Astrocyte (in vitro differentiated cells and primary cell): Measurements from ENCODE around the gene AKAP13.
"Not testable (repeated sequence)": the region's sequence is repeated elsewhere in the genome, so short reads cannot be mapped to it uniquely, and the experiment has no call there.

Source experiments
- CTCF ChIP-seq: IDR thresholded peaks from 2 replicates; pipeline ENCODE4 v1.5.1; 2011; ENCODE audit warnings: low read depth, mild to moderate bottlenecking, inconsistent platforms, low read length, moderate library complexity; ENCODE audit not compliant: insufficient read depth
- EZH2 ChIP-seq: IDR thresholded peaks from 2 replicates; pipeline ENCODE4 v1.6.1; 2012; ENCODE audit warnings: mild to moderate bottlenecking, low read length, inconsistent platforms; ENCODE audit not compliant: insufficient read depth

GRCh38 chr15:85796371-85796770, 416.0 kb downstream of the AKAP13 start:
- not testable (repeated sequence) for TF ChIP-seq CTCF, EZH2
